LNCAP (cell line): ENCODE results near the gene CANT1.

ENCODE experiments used
- TF ChIP-seq, protein P1 (sequence below): fragments of 450-650 bp; IDR thresholded peaks from 2 replicates; pipeline ENCODE4 v1.5.1; 2017; ENCODE audit warnings: mild to moderate bottlenecking

Gene CANT1

DNA sequence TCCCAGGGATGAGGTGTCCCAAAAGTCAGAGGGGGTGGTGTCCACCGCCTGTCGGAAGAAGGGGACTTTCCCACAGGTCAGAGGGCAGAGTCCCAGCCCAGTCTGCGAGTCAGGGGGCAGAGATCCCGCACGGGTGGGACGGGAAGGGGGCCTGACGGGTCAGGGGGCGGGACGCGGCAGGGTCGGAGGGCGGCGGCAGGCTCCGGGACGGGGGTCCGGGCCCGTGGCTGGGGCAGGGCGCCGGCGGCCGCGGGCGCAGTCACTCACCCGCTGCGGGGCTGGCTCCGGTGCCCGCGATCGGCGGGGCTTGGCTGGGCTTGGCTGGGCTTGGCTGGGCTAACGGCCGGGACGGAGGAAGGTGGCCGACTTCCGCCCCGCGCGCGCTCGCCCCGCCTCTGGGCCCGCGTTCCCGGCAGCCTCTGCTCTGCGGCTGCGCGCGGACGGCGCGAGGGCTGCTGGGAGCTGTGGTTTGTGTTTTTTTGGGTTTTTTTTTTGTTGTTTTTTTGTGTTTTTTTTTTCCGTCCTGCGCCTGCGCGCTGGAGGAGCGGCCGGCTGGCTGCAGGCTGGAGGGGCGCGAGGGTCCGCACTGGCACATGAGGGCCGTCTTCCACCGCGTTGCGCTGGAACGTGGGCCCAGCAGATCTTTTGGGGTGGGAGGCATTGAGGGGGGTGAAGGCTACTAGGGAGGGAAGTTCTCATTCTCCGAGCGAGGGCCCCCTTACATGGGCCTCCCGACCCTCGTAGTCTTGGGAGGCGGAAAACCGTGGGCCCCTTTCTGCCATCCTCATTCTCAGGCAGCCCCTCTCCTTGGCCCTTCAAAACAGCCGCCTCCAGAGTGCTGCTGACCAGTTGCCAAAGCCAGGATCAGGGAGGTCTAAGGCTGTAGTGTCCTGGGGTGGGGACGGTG lies at the start of gene CANT1:
Gene CANT1 (minus strand): TSS at position 368 of the 907 bp plus-strand sequence. CDS start 12,142 bp downstream, outside the sequence.
- TF ChIP-seq, protein P1, sequence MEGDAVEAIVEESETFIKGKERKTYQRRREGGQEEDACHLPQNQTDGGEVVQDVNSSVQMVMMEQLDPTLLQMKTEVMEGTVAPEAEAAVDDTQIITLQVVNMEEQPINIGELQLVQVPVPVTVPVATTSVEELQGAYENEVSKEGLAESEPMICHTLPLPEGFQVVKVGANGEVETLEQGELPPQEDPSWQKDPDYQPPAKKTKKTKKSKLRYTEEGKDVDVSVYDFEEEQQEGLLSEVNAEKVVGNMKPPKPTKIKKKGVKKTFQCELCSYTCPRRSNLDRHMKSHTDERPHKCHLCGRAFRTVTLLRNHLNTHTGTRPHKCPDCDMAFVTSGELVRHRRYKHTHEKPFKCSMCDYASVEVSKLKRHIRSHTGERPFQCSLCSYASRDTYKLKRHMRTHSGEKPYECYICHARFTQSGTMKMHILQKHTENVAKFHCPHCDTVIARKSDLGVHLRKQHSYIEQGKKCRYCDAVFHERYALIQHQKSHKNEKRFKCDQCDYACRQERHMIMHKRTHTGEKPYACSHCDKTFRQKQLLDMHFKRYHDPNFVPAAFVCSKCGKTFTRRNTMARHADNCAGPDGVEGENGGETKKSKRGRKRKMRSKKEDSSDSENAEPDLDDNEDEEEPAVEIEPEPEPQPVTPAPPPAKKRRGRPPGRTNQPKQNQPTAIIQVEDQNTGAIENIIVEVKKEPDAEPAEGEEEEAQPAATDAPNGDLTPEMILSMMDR: no peak

- TF ChIP-seq, protein P1: no peak
Observed at GRCh38 chr17:79057737-79058385, 48.3 kb upstream of the CANT1 start.

GRCh38 chr17:79055197-79055596 lies 45.6 kb upstream of the CANT1 start:
- TF ChIP-seq, protein P1: no peak

- TF ChIP-seq, protein P1: no peak
Observed at GRCh38 chr17:79054200-79054960, 44.8 kb upstream of the CANT1 start.

- TF ChIP-seq, protein P1: no peak
Observed at GRCh38 chr17:79053251-79053925, 43.8 kb upstream of the CANT1 start.

DNA sequence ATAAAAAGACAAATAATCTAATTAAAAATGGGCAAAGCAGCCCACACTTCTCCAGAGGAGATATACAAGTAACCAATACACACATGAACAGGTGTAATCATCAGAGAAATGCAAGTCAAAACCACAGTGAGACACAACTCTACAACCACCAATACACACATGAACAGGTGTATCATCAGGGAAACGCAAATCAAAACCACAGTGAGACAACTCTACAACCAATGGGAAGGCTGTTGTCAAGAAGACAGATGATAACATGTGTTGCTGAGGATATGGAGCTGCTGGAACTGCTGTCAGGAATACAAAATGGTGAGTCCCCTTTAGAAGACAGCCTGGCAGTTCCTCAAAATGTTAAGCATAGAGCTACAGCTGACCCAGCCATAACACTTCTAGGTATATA lies 42.6 kb upstream of the CANT1 start:
- TF ChIP-seq, protein P1: no peak

GRCh38 chr17:79051306-79051705 lies 41.7 kb upstream of the CANT1 start:
- TF ChIP-seq, protein P1: no peak
